Stimulated activated CD4-positive, alpha-beta T cell treated with anti-CD3 and anti-CD28 coated beads, TNF-alpha, amount 100 ng/mL, for 24 hours (primary cell): ENCODE results near the gene SLC10A2.
"Not testable (repeated sequence)": the region's sequence is repeated elsewhere in the genome, so short reads cannot be mapped to it uniquely, and the experiment has no call there.

Experiments
- DNase-seq, 3 experiments: peaks; one replicate each; pipeline ENCODE4 v3.0.0-alpha.2; 2020; ENCODE audit warnings: low read depth in 3 of 3

Gene SLC10A2

GRCh38 chr13:103066079-103066780, at the start of gene SLC10A2:
Gene SLC10A2 (minus strand): TSS chr13:103066417. CDS start chr13:103066249, 168 bp downstream.
- no peak for DNase-seq

GRCh38 chr13:103107580-103107979, 41.4 kb upstream of the SLC10A2 start:
- DNase-seq = no peak

GRCh38 chr13:103104340-103104739, 38.1 kb upstream of the SLC10A2 start:
- DNase-seq = no peak

- DNase-seq = not testable (repeated sequence)
These were observed 37.2 kb upstream of the SLC10A2 start for GRCh38 chr13:103103456-103103855.

GRCh38 chr13:103102482-103102881, 36.3 kb upstream of the SLC10A2 start:
- no peak for DNase-seq

GRCh38 chr13:103101901-103102300, 35.7 kb upstream of the SLC10A2 start:
- no peak for DNase-seq

- DNase-seq = no peak
These were observed 35.3 kb upstream of the SLC10A2 start for GRCh38 chr13:103101500-103101899.

GRCh38 chr13:103100830-103101229, 34.6 kb upstream of the SLC10A2 start:
- DNase-seq = no peak

GRCh38 chr13:103099722-103100293, 33.6 kb upstream of the SLC10A2 start:
- no peak for DNase-seq

GRCh38 chr13:103098535-103098934, 32.3 kb upstream of the SLC10A2 start:
- DNase-seq = no peak

GRCh38 chr13:103097366-103097928, 31.2 kb upstream of the SLC10A2 start:
- no peak for DNase-seq

- not testable (repeated sequence) for DNase-seq
These were observed 27.4 kb upstream of the SLC10A2 start for GRCh38 chr13:103093649-103094048.

GRCh38 chr13:103087275-103087674, 21.1 kb upstream of the SLC10A2 start:
- DNase-seq = no peak

GRCh38 chr13:103081435-103081834, 15.2 kb upstream of the SLC10A2 start:
- no peak for DNase-seq

GRCh38 chr13:103078158-103078557, 11.9 kb upstream of the SLC10A2 start:
- DNase-seq = no peak

GRCh38 chr13:103068836-103069235, 2.6 kb upstream of the SLC10A2 start:
- no peak for DNase-seq

- no peak for DNase-seq
These were observed 1.7 kb upstream of the SLC10A2 start for GRCh38 chr13:103067751-103068555.

GRCh38 chr13:103066781-103067345, 646 bp upstream of the SLC10A2 start:
- DNase-seq = no peak

- no peak for DNase-seq
These were observed 2.8 kb downstream of the SLC10A2 start for GRCh38 chr13:103063376-103063775.

GRCh38 chr13:103062079-103062478, 4.1 kb downstream of the SLC10A2 start:
- DNase-seq = no peak

GRCh38 chr13:103056008-103056407, 10.2 kb downstream of the SLC10A2 start:
- no peak for DNase-seq

- DNase-seq = no peak
These were observed 11.1 kb downstream of the SLC10A2 start for GRCh38 chr13:103055166-103055565.
